Activated CD4-positive, alpha-beta memory T cell treated with anti-CD3 and anti-CD28 coated beads, Interleukin-2, amount 10 ng/mL, durations not matched to agents 7 days and 5 days (primary cell): Measurements from ENCODE around the gene SNUPN. TPM values are rescaled to one million over a fixed set of nuclear protein-coding genes. Genes with fewer than 3 reads are reported as not detected.

Source experiments
- CTCF ChIA-PET: fragments of 350-600 bp; sonication (Branson Sonifier 250); formaldehyde crosslinking; loops from one replicate; lab custom pipeline; 2021; ENCODE audit warnings: antibody characterized with exemption, inconsistent platforms; lab: Charles Lee
- POLR2A ChIA-PET: fragments of 350-600 bp; sonication (Branson Sonifier 250); formaldehyde crosslinking; loops from one replicate; lab custom pipeline; 2021; ENCODE audit warnings: antibody characterized with exemption; lab: Charles Lee
- DNase-seq: peaks from one replicate; pipeline ENCODE4 v3.0.0-alpha.2; 2020
- H3K27ac Mint-ChIP-seq: one replicate; pipeline ENCODE4 v1.8.0; 2021; ENCODE audit warnings: mild to moderate bottlenecking, mixed read lengths
- H3K27me3 Mint-ChIP-seq: one replicate; pipeline ENCODE4 v1.8.0; 2021; ENCODE audit warnings: mixed read lengths
- H3K36me3 Mint-ChIP-seq: one replicate; pipeline ENCODE4 v1.8.0; 2021; ENCODE audit warnings: low read depth, mixed read lengths
- H3K4me1 Mint-ChIP-seq: one replicate; pipeline ENCODE4 v1.8.0; 2021; ENCODE audit warnings: mixed read lengths
- H3K4me3 Mint-ChIP-seq: one replicate; pipeline ENCODE4 v1.8.0; 2021; ENCODE audit warnings: mild to moderate bottlenecking, mixed read lengths
- H3K9me3 Mint-ChIP-seq: one replicate; pipeline ENCODE4 v1.8.0; 2021; ENCODE audit warnings: mixed read lengths
- total RNA-seq, 2 experiments: library from RNA; stranded (reverse); gene quantifications; one replicate each; pipeline ENCODE4 v1.2.3, GENCODE V29; 2021

SNUPN gene
- total RNA-seq, 2 experiments from 2014 or later = 29.6 to 30.9 TPM

GRCh38 chr15:75661756-75662140, 36.2 kb upstream of the SNUPN start:
- Mint-ChIP-seq H3K27ac (no peak overlapping the region), H3K36me3 (no peaks in the 10 kb centered on the region), H3K4me1 (peaks cover 8% of the 10 kb centered on the region), H3K9me3 (no peaks in the 10 kb centered on the region), H3K27me3 (no peaks in the 10 kb centered on the region), H3K4me3 (no peak overlapping the region)
- no peak for DNase-seq
- CTCF ChIA-PET = no interaction called here
- POLR2A ChIA-PET = interaction anchor here (0.9 to 1.0 kb wide), 2 partner anchors 15 to 83 kb away, joined by 3 read pairs; partner anchors contain the start of gene PTPN9

- ChIA-PET POLR2A (interaction anchor here (0.7 to 1.0 kb wide), 3 partner anchors 14 to 82 kb away, joined by 3 read pairs; partner anchors contain the start of gene PTPN9), CTCF (no interaction called here)
- DNase-seq = no peak
- Mint-ChIP-seq H3K9me3 (no peaks in the 10 kb centered on the region), H3K36me3 (no peaks in the 10 kb centered on the region), H3K27me3 (no peaks in the 10 kb centered on the region), H3K4me3 (no peak overlapping the region), H3K27ac (no peak overlapping the region), H3K4me1 (peaks cover 4% of the 10 kb centered on the region)
Measured at GRCh38 chr15:75661100-75661755, 35.7 kb upstream of the SNUPN start.

- DNase-seq = no peak
- Mint-ChIP-seq H3K4me3 (no peak overlapping the region), H3K27ac (no peak overlapping the region), H3K4me1 (no peaks in the 10 kb centered on the region), H3K36me3 (no peaks in the 10 kb centered on the region), H3K27me3 (no peaks in the 10 kb centered on the region), H3K9me3 (no peaks in the 10 kb centered on the region)
- ChIA-PET CTCF (no interaction called here), POLR2A (interaction anchor here (0.8 kb wide), 1 partner anchor 11 kb away, joined by 3 read pairs; no protein-coding TSS in a partner anchor)
Measured at GRCh38 chr15:75659928-75660645, 34.6 kb upstream of the SNUPN start.

- no peaks in the 10 kb centered on the region for H3K9me3 Mint-ChIP-seq
- H3K36me3 Mint-ChIP-seq = no peaks in the 10 kb centered on the region
- no peak overlapping the region for H3K4me3 Mint-ChIP-seq
- no peak for DNase-seq
- H3K4me1 Mint-ChIP-seq = no peaks in the 10 kb centered on the region
- H3K27ac Mint-ChIP-seq = no peak overlapping the region
- ChIA-PET POLR2A (interaction anchor here (0.8 kb wide), 1 partner anchor 12 kb away, joined by 3 read pairs; no protein-coding TSS in a partner anchor), CTCF (no interaction called here)
- no peaks in the 10 kb centered on the region for H3K27me3 Mint-ChIP-seq
Measured at GRCh38 chr15:75659141-75659771, 33.7 kb upstream of the SNUPN start.

DNA sequence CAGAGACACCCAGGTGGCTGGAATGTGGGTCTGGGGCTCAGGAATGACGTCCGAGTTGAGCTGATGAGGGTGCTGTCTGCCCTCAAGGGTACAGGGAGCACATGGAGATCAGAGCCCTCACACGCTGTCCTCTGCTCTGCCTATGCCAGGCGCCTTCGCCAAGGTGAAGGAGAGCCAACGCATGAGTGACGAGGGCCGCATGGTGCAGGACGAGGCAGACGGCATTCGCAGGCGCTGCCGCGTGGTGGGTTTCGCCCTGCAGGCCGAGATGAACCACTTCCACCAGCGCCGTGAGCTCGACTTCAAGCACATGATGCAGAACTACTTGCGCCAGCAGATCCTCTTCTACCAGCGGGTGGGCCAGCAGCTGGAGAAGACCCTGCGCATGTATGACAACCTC, 31.3 kb upstream of the SNUPN start:
- CTCF ChIA-PET = no interaction called here
- Mint-ChIP-seq H3K4me1 (peaks cover 4% of the 10 kb centered on the region), H3K27me3 (no peaks in the 10 kb centered on the region), H3K9me3 (no peaks in the 10 kb centered on the region), H3K4me3 (no peak overlapping the region), H3K36me3 (no peaks in the 10 kb centered on the region), H3K27ac (no peak overlapping the region)
- no peak for DNase-seq
- POLR2A ChIA-PET = no interaction called here

- Mint-ChIP-seq H3K4me3 (no peak overlapping the region), H3K4me1 (peaks cover 8% of the 10 kb centered on the region), H3K9me3 (no peaks in the 10 kb centered on the region), H3K36me3 (no peaks in the 10 kb centered on the region), H3K27me3 (no peaks in the 10 kb centered on the region), H3K27ac (no peak overlapping the region)
- CTCF ChIA-PET = no interaction called here
- POLR2A ChIA-PET = no interaction called here
- DNase-seq = no peak
Measured at GRCh38 chr15:75656331-75656730, 30.8 kb upstream of the SNUPN start.

DNA sequence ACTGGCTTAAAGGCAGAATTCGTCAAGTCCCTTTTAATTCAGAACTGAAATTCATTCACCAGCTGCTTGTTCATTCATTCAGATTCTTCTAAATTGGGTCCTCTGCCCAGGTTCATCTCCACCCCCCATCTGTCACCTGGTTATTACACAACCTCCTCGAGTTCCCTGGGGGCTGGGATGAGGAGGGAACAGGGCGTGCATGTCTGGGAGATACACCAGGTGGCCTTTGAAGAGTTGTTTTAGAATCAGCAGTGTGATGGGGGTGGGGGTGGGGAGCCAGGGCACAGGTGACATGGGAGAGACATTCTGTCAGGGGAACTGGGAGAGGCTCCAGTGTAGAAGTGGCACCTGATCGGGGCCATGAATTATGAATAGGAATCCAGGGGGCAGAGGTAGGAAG, 30.4 kb upstream of the SNUPN start:
- POLR2A ChIA-PET = no interaction called here
- CTCF ChIA-PET = no interaction called here
- Mint-ChIP-seq H3K27ac (no peak overlapping the region), H3K4me1 (peaks cover 12% of the 10 kb centered on the region), H3K4me3 (no peak overlapping the region), H3K9me3 (no peaks in the 10 kb centered on the region), H3K36me3 (no peaks in the 10 kb centered on the region), H3K27me3 (no peaks in the 10 kb centered on the region)
- no peak for DNase-seq

GRCh38 chr15:75654201-75654907, 28.8 kb upstream of the SNUPN start:
- no peaks in the 10 kb centered on the region for H3K9me3 Mint-ChIP-seq
- no peaks in the 10 kb centered on the region for H3K27me3 Mint-ChIP-seq
- no peak overlapping the region for H3K27ac Mint-ChIP-seq
- ChIA-PET CTCF (no interaction called here), POLR2A (interaction anchor here (0.6 to 1.2 kb wide), 2 partner anchors 213 to 285 kb away, joined by 3 to 4 read pairs; no protein-coding TSS in a partner anchor)
- H3K4me1 Mint-ChIP-seq = peaks cover 20% of the 10 kb centered on the region
- H3K4me3 Mint-ChIP-seq = no peak overlapping the region
- DNase-seq = no peak
- H3K36me3 Mint-ChIP-seq = no peaks in the 10 kb centered on the region

- POLR2A ChIA-PET = interaction anchor here (0.6 to 1.2 kb wide), 2 partner anchors 212 to 284 kb away, joined by 3 to 4 read pairs; no protein-coding TSS in a partner anchor
- no peak overlapping the region for H3K4me3 Mint-ChIP-seq
- H3K27ac Mint-ChIP-seq = no peak overlapping the region
- H3K27me3 Mint-ChIP-seq = no peaks in the 10 kb centered on the region
- no peak for DNase-seq
- H3K36me3 Mint-ChIP-seq = no peaks in the 10 kb centered on the region
- CTCF ChIA-PET = no interaction called here
- peaks cover 20% of the 10 kb centered on the region for H3K4me1 Mint-ChIP-seq
- no peaks in the 10 kb centered on the region for H3K9me3 Mint-ChIP-seq
Measured at GRCh38 chr15:75653347-75653913, 27.9 kb upstream of the SNUPN start.

DNA sequence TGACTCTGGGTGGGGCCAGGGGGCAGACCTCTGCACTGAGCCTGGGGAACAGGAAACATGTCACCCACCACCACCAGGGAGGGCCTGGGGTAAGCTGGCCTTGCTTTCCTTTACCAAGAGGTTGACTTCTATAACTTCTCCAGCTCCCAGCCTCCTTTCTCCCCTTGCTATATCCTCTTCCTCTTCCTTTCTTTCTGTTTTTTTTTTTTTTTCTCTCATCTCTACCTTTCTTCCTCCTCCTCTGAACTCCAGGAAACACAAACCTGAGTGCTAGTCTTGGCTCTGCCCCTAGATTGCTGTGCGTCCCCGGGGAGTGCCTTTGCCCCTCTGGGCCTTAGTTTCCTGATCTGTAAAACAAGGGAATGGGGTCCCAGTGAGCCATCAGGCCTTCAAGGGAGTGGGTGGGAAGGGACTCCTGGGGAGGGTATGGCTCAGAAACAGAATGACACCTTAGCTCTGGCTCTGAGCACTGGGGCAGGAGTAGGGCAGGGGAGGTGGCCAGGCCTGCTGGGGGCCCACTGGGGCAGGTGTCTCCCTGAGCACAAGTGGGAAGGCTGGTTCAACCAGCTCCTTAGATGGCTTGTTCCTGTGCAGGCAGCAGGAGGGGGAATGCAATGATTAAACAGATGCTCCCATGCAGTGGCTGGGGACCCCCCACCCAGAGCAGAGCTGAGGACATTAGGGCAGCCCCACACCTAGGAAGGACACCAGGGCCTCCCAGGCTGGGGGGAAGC, 26.5 kb upstream of the SNUPN start:
- POLR2A ChIA-PET = interaction anchor here (1.1 to 2.1 kb wide), 2 partner anchors 11 to 26 kb away, joined by 3 to 20 read pairs; partner anchors contain the start of genes IMP3 and SNUPN

GRCh38 chr15:75650908-75651809, 25.6 kb upstream of the SNUPN start:
- Mint-ChIP-seq H3K4me3 (no peak overlapping the region), H3K27me3 (peaks cover 10% of the 10 kb centered on the region), H3K9me3 (no peaks in the 10 kb centered on the region), H3K4me1 (peaks cover 29% of the 10 kb centered on the region), H3K27ac (peak overlapping the region; percentile 14), H3K36me3 (no peaks in the 10 kb centered on the region)
- CTCF ChIA-PET = interaction anchor here (0.8 to 1.3 kb wide), 5 partner anchors 10 to 151 kb away, joined by 3 to 4 read pairs (median 3); partner anchors contain the start of gene IMP3
- DNase-seq = no peak
- POLR2A ChIA-PET = interaction anchor here (1.1 to 2.1 kb wide), 2 partner anchors 10 to 25 kb away, joined by 3 to 20 read pairs; partner anchors contain the start of genes IMP3 and SNUPN

More for the DNA sequence above, 26.5 kb upstream of the SNUPN start:
- Mint-ChIP-seq H3K36me3 (no peaks in the 10 kb centered on the region), H3K4me3 (no peak overlapping the region), H3K27me3 (peaks cover 3% of the 10 kb centered on the region), H3K27ac (peak overlapping the region; percentile 14), H3K9me3 (no peaks in the 10 kb centered on the region), H3K4me1 (peaks cover 24% of the 10 kb centered on the region)
- DNase-seq = peak; percentile 18
- CTCF ChIA-PET = interaction anchor here (0.8 to 1.3 kb wide), 4 partner anchors 10 to 150 kb away, joined by 3 to 4 read pairs (median 4); partner anchors contain the start of gene IMP3
